ENCODE measurements around the gene RPS19. TPM values are rescaled to one million over a fixed set of nuclear protein-coding genes. Genes with fewer than 3 reads are reported as not detected.

RPS19 gene
- total RNA-seq, 1 donor from 2014 or later, result 1,667 TPM

GRCh38 chr19:41815301-41815700, 44.8 kb upstream of the RPS19 start:
- ATAC-seq (no peak), DNase-seq (no peak)
- TF ChIP-seq CTCF (IDR thresholded peaks at IDR 0.05), result no peak
- Histone ChIP-seq H3K27ac (no peak overlapping the region), H3K9me3 (no peaks in the 10 kb centered on the region), H3K4me3 (no peak overlapping the region), H3K36me3 (no peaks in the 10 kb centered on the region), H3K27me3 (no peaks in the 10 kb centered on the region), H3K4me1 (no peaks in the 10 kb centered on the region)
- intact Hi-C loops (cut with DNase I), result no loop called here

GRCh38 chr19:41816761-41817160, 43.3 kb upstream of the RPS19 start:
- intact Hi-C loops (cut with DNase I), result no loop called here
- ATAC-seq (no peak), DNase-seq (no peak)
- H3K27ac ChIP-seq, result no peak overlapping the region
- no peak overlapping the region for H3K4me3 ChIP-seq
- no peaks in the 10 kb centered on the region for H3K9me3 ChIP-seq
- no peaks in the 10 kb centered on the region for H3K4me1 ChIP-seq
- no peaks in the 10 kb centered on the region for H3K36me3 ChIP-seq
- peaks cover 6% of the 10 kb centered on the region for H3K27me3 ChIP-seq
- TF ChIP-seq CTCF (IDR thresholded peaks at IDR 0.05), result no peak

DNA sequence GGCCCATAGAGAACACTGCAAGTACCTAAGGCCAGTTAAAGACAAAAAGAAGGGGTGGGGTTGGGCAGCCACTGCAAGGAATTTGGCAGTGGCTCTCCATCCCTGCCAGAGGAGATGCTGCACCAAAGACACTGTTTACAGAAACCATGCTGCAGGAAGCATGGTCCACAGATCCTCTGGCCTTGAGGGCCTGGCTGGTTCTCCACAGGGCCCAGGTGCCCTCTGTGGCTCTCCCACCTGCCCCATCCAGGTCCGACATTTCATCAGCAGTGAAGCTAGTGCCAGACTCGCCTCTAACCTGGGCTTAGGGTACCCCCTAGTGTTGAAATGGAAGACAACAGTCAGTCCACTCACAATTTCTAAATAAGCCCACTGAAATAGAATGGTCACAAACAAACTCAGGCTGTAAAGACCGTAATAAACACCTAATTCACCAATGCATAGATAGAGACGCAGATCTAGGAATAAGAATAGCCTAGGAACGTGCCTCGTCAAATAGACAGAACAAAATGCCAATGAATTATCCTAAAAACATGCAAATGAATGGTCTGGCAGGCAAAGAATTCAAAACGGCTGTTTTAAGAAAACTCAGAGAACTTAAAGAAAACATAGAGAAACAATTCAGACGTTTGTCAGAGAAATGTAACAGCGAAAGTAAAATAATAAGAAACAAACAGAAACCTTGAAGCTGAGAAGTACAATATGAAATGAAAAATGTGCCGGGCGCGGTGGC, 38.9 kb upstream of the RPS19 start:
- Histone ChIP-seq H3K4me1 (no peaks in the 10 kb centered on the region), H3K36me3 (no peaks in the 10 kb centered on the region), H3K27ac (no peak overlapping the region), H3K27me3 (peaks cover 6% of the 10 kb centered on the region), H3K4me3 (no peak overlapping the region), H3K9me3 (no peaks in the 10 kb centered on the region)
- intact Hi-C loops (cut with DNase I), result no loop called here
- DNase-seq (peak; percentile 57), ATAC-seq (peak; percentile 97)
- peak; percentile 64 for TF ChIP-seq CTCF (IDR thresholded peaks at IDR 0.05)

DNA sequence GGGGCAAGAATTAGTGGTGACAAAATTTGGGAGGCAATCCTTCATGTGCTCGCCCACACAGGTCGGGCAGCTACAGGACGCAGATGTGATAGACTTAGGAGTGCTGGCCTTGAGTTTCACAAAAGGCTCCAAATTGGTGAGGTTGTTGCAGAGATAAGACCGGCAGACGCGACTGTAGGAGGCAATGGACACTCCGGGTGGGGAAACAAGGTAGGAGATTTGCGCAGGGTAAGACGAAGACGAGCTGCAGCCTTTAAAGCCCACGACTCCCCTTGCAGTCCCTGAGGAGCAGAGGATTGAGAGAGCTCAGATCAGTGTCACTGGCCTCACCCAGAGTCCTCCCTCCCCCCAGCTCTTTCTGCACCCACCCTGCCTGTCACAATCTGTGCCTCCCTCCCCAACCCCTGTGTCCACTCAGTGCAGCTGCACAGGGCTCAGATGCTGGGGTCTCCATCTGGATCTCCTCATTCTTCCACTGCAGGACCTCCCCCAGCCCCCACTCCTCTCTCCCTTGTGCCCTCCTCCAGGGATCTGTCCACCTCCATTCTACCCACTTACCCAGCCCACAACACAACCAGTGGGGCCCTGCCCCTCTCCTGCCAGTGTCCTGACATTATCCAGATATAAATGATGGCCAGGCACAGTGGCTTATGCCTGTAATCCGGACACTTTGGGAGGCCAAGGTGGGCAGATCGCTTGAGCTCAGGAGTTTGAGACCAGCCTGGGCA, 21.9 kb upstream of the RPS19 start:
- ATAC-seq (no peak), DNase-seq (peak; percentile 30)
- no peaks in the 10 kb centered on the region for H3K4me1 ChIP-seq
- H3K9me3 ChIP-seq, result no peaks in the 10 kb centered on the region
- H3K27me3 ChIP-seq, result peaks cover 25% of the 10 kb centered on the region
- no peak overlapping the region for H3K27ac ChIP-seq
- intact Hi-C loops (cut with DNase I), result no loop called here
- H3K4me3 ChIP-seq, result no peak overlapping the region
- TF ChIP-seq CTCF (IDR thresholded peaks at IDR 0.05), result no peak
- no peaks in the 10 kb centered on the region for H3K36me3 ChIP-seq

- H3K4me3 ChIP-seq, result no peak overlapping the region
- ATAC-seq, result no peak
- peaks cover 25% of the 10 kb centered on the region for H3K27me3 ChIP-seq
- TF ChIP-seq CTCF (IDR thresholded peaks at IDR 0.05), result no peak
- H3K4me1 ChIP-seq, result no peaks in the 10 kb centered on the region
- H3K9me3 ChIP-seq, result no peaks in the 10 kb centered on the region
- intact Hi-C loops (cut with DNase I), result no loop called here
- DNase-seq, result no peak
- H3K36me3 ChIP-seq, result no peaks in the 10 kb centered on the region
- no peak overlapping the region for H3K27ac ChIP-seq
Observed at GRCh38 chr19:41839211-41839610, 20.8 kb upstream of the RPS19 start.

Data from upper lobe of right lung (tissue), 1 donor.